Stimulated activated naive CD4-positive, alpha-beta T cell treated with Interleukin-2 at 50 U/mL for 16 hours (primary cell): ENCODE results near the gene IL1B.

Source experiments
- DNase-seq: peaks from one replicate; lab custom pipeline; 2025; lab: John Stamatoyannopoulos, UW

The IL1B gene

DNA sequence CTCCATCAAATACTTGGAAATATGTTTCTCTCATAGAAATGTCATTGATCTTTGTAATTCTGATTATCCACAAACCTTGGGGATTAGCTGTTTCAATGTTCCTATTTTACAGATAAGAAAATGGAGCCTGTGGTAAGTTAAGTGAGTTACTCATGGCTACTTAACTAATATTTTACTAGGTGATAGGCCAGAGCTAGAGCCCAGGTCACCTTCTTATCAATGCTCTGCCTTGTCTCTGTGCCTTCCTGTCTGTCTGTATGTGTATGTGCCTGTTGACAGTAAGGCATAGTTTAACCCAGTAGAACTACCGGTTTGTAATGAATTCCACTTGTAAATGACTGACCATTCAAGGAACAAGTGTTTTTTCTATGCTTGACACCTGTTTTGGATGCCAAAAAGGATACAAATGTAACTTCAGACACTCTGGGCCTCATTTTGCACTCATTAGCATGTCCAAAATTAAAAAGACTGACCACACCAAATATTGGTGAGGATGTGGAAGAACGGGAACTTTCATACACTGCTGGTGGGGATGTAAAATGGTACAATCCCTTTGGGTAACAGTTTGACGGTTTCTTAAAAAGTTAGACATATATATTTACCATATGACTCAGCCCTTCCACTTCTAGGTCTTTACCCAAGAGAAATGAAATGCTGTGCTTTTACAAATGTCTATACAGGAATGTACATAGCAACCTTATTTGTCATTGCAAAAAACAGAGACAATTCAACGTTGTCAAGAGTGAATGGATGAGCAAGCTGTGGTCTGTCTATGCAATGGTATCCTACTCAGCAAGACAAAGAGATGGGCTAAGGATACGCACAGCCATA is 32.7 kb downstream of the IL1B start:
- no peak for DNase-seq

DNA sequence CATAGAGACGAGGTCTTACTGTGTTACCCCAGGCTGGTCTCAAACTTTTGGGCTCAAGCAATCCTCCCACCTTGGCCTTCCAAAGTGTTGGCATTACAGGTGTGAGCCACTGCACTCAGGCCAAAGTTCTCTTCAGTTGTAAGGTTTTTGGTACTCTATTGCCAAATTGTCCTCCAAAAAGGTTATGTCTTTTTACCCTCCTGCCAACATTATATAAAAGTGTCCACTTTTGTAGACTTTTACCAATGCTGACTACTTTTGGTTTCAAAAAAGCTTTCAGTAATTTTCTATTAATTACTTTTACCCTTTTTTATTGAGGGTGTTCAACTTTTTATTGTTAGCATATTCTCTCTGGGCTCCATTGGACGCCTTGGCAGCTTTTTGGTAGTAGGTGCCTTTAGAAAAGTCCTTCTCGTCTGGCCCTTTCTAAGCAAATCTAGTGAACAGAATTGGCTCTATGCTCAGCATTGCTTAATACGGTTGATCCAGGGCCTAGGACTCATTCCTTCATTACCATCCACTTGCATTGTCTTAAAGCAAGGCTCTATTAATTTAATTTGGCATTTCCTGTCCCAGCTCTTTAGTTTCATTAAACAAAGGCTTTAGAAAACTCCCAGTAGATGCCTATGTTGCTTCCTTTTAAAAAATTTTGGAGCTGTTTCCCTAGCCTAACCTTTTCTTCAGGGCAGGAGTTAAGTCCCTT is 35.5 kb downstream of the IL1B start:
- DNase-seq, result no peak

GRCh38 chr2:112798979-112799975 is 37.3 kb downstream of the IL1B start:
- DNase-seq, result no peak

DNA sequence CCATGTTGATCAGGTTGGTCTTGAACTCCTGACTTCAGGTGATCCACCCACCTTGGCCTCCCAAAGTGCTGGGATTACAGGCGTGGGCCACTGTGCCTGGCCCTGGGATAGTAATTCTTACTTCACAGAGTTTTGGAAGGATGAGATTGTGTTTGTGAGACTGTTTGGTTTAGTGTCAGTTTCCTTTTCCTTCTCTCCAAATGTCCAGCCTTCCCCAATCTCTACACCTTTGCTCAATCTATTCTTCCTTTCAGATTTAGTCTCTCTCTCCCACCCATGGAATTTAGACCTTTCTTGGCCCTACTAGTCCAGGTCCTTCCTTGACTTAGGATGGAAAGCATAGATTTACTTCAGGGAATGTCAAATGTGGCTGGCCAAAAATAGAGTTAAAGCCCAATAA is 40.1 kb downstream of the IL1B start:
- no peak for DNase-seq

- no peak for DNase-seq
These were observed 40.8 kb downstream of the IL1B start for GRCh38 chr2:112795774-112796173.

GRCh38 chr2:112794841-112795240 is 41.7 kb downstream of the IL1B start:
- DNase-seq, result no peak

GRCh38 chr2:112794131-112794733 is 42.3 kb downstream of the IL1B start:
- DNase-seq, result peak; percentile 34

GRCh38 chr2:112793449-112793978 is 43.1 kb downstream of the IL1B start:
- no peak for DNase-seq

GRCh38 chr2:112792419-112792818 is 44.2 kb downstream of the IL1B start:
- DNase-seq, result no peak

GRCh38 chr2:112791693-112792230 is 44.8 kb downstream of the IL1B start:
- DNase-seq, result no peak

DNA sequence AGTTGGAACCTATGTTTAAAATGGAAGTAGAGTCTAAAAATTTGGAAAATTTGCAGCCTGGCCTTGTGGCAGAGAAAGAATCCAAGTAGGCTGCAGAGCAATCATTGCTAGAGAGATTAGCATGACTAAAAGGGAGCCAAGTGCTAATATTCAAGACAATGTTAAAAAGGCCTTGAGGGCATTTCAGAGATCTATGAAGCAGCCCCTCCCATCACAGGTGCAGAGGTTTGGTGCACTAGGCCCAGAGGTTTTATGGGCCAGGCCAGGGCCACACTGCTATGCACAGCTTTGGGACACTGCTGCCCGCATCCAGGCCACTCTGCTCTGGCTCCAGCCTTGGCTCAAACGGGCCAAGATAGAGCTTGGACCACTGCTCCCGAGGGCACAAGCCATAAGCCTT is 45.6 kb downstream of the IL1B start:
- no peak for DNase-seq

GRCh38 chr2:112790305-112790704 is 46.3 kb downstream of the IL1B start:
- no peak for DNase-seq

DNA sequence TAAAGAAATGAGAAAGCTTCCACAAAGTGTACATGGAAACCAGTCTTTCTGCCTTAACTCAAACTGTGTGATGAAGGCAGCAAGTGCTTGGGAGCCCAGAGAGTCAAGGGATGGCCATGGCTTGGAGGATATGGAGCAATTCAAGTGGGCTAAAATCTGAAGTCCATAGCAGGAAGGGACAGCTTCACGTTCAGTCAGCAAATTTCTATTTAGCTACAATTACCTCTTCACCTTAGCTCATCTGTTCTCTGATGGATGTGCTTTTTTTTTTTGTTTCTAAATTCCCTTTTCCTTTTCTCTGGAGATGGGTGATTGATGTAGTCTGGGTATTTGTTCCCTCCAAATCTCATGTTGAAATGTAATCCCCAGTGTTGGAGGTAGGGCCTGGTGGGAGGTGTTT is 47.4 kb downstream of the IL1B start:
- no peak for DNase-seq

DNA sequence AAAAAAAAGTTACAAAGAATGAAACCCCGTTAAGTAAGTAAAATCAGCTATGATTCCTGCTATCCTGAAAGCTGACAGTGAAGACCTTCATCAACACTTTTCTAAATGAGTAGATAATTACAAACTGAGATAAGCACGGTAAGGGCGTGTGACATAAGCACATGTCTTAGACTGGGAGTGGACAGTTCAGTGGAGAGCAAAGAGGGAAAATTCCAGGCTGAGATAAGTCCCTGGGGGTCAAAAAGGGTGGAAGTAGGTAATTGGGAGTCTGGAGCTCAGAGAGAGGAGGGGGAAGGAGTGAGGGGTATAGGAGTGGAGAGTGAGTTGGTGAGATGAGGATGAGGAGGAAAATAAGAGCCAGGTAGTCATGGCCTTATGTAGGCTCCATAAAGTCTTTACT is 47.9 kb downstream of the IL1B start:
- DNase-seq, result no peak

DNA sequence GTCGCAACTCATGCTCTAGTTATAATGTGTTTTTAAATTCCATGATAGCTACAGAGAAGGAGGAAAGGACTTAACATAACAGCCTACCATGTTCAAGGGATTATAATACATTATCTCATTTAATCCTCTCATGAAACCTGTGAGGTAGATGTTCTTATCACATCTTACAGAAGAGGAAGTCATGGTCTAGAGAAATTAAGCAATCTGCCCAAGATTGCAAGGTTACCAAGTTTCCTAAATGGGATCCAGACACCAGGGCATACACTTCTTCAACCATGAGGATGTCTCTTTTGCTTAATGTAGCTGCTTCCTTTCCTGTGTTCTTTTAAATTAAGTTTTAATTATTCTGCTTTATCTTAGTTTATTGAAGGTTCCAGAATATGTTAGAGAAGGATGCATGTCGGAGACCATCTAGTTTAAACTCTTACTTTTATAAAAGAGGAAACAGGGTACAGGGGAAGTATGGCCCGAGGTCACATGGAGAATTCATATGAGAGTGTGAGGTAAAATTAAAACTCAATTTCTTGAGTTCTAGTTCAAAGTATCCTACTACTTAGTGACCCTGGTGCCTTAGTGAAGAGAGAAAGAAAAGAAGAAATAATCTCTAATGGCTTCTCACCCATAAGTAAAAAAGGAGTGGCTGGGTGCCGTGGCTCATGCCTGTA is 48.7 kb downstream of the IL1B start:
- no peak for DNase-seq

- no peak for DNase-seq
These were observed 49.3 kb downstream of the IL1B start for GRCh38 chr2:112787294-112787693.

- DNase-seq, result peak; percentile 2
These were observed 52.1 kb downstream of the IL1B start, which contains the start of gene IL1A for GRCh38 chr2:112784199-112785189. IL1A (minus strand) TSS chr2:112784493; CDS start chr2:112783770, 723 bp downstream.

- DNase-seq, result no peak
These were observed 53.3 kb downstream of the IL1B start for GRCh38 chr2:112783187-112783714.

GRCh38 chr2:112782234-112782799 is 54.3 kb downstream of the IL1B start:
- no peak for DNase-seq
